Gastroesophageal sphincter (tissue), 4 donors: ENCODE data around the gene SEMA6B. TPM values are rescaled to one million over a fixed set of nuclear protein-coding genes. Genes with fewer than 3 reads are reported as not detected.
A peak's percentile ranks its signal among the peaks of the same experiment; 100 is the strongest.
"Not testable (repeated sequence)": the region's sequence is repeated elsewhere in the genome, so short reads cannot be mapped to it uniquely, and the experiment has no call there.

ENCODE experiments used
- ATAC-seq: fragments of 150-250 bp; one replicate; pipeline ENCODE4 v1.9.1; 2016; ENCODE audit warnings: mild to moderate bottlenecking, moderate library complexity
- H3K27ac ChIP-seq, 4 donors: fragments of 200-600 bp; sonication (generic) in 3 of 4; 1 replicate in 3 of 4; 2 replicates in 1 of 4; pipeline ENCODE4 v1.5.1; 2016 to 2019
- H3K27me3 ChIP-seq: fragments of 200-600 bp; sonication (generic); one replicate; pipeline ENCODE4 v1.5.1; 2019
- H3K36me3 ChIP-seq, 2 donors: fragments of 200-600 bp; sonication (generic); one replicate each; pipeline ENCODE4 v1.5.1; 2019; ENCODE audit warnings: control low read depth in 1 of 2
- H3K4me1 ChIP-seq, 3 donors: fragments of 200-600 bp; sonication (generic); 1 replicate in 2 of 3; 2 replicates in 1 of 3; pipeline ENCODE4 v1.5.1; 2016 to 2019; ENCODE audit warnings: control low read depth in 2 of 3
- H3K4me3 ChIP-seq, 2 donors: fragments of 200-600 bp; sonication (generic); one replicate each; pipeline ENCODE4 v1.5.1; 2019; ENCODE audit warnings: mild to moderate bottlenecking in 1 of 2, moderate library complexity in 1 of 2
- H3K9me3 ChIP-seq, 3 donors: fragments of 200-600 bp; sonication (generic); one replicate each; pipeline ENCODE4 v1.5.1; 2017 to 2019; ENCODE audit warnings: control low read depth in 2 of 3
- EP300 ChIP-seq: sonication (generic); formaldehyde crosslinking; IDR thresholded peaks from one replicate; pipeline ENCODE4 v1.6.1; 2017; ENCODE audit warnings: antibody characterized with exemption, mild to moderate bottlenecking
- POLR2A ChIP-seq, 2 donors: fragments of 450-650 bp; IDR thresholded peaks; one replicate each; pipeline ENCODE4 v1.6.1; 2017; ENCODE audit warnings: antibody characterized with exemption in 2 of 2, mild to moderate bottlenecking in 2 of 2, moderate library complexity in 1 of 2
- POLR2AphosphoS5 ChIP-seq: sonication (generic); formaldehyde crosslinking; IDR thresholded peaks from one replicate; pipeline ENCODE4 v1.6.1; 2017; ENCODE audit warnings: antibody characterized with exemption
- WGBS, 2 donors: methylation state at CpG; one replicate each; pipeline ENCODE4 v1.1.5; 2018; ENCODE audit warnings: low coverage in 1 of 2; 5-methylcytosine and 5-hydroxymethylcytosine counted together
- total RNA-seq, 4 donors: library from RNA; depleted of rRNA; stranded (reverse); fragments of >200 nt; gene quantifications; one replicate each; pipeline ENCODE4 v1.1.0, GENCODE V29; 2016
- TF ChIP-seq, protein P1 (sequence below), 4 experiments: fragments of 200-600 bp in 2 of 4; fragments of 450-650 bp in 2 of 4; sonication (generic) in 1 of 4; IDR thresholded peaks; one replicate each; pipeline ENCODE4 v1.5.1; 2017 to 2019; ENCODE audit warnings: antibody characterized with exemption in 4 of 4, mild to moderate bottlenecking in 2 of 4, moderate library complexity in 2 of 4

SEMA6B gene
- total RNA-seq, 4 donors from 2014 or later: 2.0 to 12.4 (median 7.3) TPM

DNA sequence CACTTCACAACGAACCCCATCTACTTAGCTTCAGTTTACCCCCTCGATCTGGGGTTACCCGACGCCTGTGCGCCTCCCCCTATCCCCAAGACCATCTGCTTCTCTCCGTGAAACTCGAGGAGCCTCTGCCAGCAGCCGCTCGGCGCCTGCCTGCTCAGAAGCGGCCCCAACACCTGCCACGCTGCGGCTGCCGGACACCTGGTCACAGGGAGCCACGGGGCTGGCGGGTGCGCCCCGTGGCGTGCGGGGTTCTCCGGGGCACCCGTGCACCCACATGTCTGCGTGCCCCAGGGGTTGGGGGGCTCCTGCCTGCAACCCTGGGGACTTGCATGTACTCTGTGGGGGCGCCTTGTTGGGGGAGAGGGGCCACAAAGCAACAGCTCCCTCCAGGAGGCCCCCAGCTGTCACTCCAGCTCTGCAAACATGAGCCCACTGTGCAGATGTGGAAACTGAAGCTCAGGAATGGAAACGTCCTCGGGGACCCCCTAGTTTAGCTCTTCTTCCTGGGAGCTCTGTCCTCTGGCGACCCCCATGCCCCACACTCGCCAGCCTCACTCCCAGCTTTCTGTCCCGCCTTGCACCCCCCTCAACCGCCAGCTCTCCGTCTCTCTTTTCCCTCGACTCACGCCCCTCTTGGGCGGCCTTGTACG lies 7.0 kb upstream of the SEMA6B start:
- ATAC-seq: no peak
- no peaks in the 10 kb centered on the region for H3K9me3 ChIP-seq
- no peak overlapping the region for H3K4me3 ChIP-seq
- H3K4me1 ChIP-seq: no peaks in the 10 kb centered on the region
- TF ChIP-seq POLR2A (IDR thresholded peaks at IDR 0.05) (no peak), POLR2AphosphoS5 (no peak), EP300 (no peak)
- TF ChIP-seq, protein P1, sequence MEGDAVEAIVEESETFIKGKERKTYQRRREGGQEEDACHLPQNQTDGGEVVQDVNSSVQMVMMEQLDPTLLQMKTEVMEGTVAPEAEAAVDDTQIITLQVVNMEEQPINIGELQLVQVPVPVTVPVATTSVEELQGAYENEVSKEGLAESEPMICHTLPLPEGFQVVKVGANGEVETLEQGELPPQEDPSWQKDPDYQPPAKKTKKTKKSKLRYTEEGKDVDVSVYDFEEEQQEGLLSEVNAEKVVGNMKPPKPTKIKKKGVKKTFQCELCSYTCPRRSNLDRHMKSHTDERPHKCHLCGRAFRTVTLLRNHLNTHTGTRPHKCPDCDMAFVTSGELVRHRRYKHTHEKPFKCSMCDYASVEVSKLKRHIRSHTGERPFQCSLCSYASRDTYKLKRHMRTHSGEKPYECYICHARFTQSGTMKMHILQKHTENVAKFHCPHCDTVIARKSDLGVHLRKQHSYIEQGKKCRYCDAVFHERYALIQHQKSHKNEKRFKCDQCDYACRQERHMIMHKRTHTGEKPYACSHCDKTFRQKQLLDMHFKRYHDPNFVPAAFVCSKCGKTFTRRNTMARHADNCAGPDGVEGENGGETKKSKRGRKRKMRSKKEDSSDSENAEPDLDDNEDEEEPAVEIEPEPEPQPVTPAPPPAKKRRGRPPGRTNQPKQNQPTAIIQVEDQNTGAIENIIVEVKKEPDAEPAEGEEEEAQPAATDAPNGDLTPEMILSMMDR (IDR thresholded peaks at IDR 0.05): no peak
- H3K27ac ChIP-seq: no peak overlapping the region
- H3K27me3 ChIP-seq: peaks cover 17% of the 10 kb centered on the region
- 85 to 91% methylated on average over 19 to 20 of the region's 35 CpGs for WGBS, 2 donors
- H3K36me3 ChIP-seq: no peaks in the 10 kb centered on the region

DNA sequence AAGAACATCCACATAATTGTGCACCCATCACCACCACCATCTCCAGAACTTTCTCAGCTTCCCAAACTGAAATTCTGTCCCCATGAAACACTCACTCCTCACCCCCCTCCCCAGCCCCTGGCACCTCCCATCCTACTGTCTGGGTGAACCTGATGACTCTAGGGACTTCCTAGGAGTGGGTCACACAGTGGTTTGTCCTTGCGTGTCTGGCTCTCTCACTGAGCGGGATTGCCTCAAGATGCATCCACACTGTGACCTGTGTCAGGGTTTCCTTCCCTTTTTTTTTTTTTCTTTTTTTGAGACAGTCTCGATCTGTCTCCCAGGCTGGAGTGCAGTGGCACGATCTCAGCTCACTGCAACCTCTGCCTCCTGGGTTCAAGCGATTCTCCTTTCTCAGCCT lies 4.1 kb upstream of the SEMA6B start:
- H3K9me3 ChIP-seq, H3K4me3 ChIP-seq, ATAC-seq, H3K27ac ChIP-seq, H3K4me1 ChIP-seq, H3K36me3 ChIP-seq: not testable (repeated sequence)
- peaks cover 17% of the 10 kb centered on the region for H3K27me3 ChIP-seq
- 63 to 66% methylated on average over 2 to 3 of the region's 5 CpGs for WGBS, 2 donors

DNA sequence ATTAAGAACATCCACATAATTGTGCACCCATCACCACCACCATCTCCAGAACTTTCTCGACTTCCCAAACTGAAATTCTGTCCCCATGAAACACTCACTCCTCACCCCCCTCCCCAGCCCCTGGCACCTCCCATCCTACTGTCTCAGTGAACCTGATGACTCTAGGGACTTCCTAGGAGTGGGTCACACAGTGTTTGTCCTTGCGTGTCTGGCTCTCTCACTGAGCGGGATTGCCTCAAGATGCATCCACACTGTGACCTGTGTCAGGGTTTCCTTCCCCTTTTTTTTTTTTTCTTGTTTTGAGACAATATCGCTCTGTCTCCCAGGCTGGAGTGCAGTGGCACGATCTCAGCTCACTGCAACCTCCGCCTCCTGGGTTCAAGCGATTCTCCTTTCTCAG lies 2.6 kb upstream of the SEMA6B start:
- not testable (repeated sequence) for H3K36me3 ChIP-seq, H3K4me1 ChIP-seq, H3K4me3 ChIP-seq, H3K9me3 ChIP-seq, ATAC-seq, H3K27ac ChIP-seq
- peaks cover 19% of the 10 kb centered on the region for H3K27me3 ChIP-seq
- WGBS, 2 donors: 82% methylated on average over 6 of the region's 7 CpGs; no CpG with 5 or more reads in 1 of the 2 donors

DNA sequence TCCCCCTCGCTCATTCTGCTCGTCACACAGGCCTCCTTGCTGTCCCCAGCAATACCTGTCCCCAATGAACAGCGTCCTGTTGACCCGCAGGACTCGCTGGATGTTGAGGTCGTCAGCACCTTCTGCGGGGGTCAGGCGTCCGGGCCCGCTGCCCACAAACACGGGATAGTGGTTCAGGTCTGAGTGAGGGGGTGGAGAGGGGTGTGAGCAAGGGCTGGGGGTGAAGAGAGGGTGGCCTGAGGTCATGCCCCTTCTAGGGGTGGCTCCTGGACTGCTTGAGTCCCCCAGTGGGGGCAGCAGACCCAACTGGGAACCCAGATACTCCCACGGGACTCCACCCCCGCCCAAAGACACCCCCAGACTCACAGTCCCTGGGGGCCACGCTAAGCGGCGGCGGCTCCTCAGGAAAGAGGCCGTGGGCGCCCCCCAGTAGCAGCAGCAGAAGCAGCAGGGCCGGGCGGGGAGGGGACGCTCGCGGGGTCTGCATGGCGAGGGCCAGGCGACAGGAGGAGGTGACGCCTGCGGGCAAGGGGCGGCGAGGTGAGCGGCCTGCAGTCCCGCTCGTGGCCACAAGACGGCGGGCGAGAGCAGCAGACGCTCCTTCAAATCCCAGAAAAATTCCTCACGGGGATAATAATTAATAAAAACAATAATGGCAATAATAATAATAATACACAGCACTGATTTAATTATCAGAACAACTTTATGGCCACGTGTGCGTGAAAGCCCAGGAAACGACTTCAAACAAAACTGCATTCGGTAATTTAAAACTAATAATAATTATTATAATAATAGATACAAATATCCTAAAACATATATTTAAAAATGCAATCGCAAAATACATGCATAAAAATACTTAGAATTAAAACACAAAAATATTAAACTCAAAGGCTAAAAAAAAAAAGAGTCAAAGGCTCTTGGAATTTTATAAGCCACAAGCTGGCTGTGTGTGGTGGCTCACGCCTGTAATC lies 1.2 kb downstream of the SEMA6B start:
- WGBS, 2 donors: 12 to 24% methylated on average over 10 to 22 of the region's 44 CpGs
- TF ChIP-seq, protein P1 (IDR thresholded peaks at IDR 0.05): peak in 3 of 4 experiments; percentile 90 to 99 (median 96)
- no peak for TF ChIP-seq EP300
- Histone ChIP-seq H3K27ac (peak overlapping the region in 2 of 4 donors; percentile 22 to 47), H3K27me3 (peaks cover 6% of the 10 kb centered on the region), H3K9me3 (no peaks in the 10 kb centered on the region), H3K4me3 (peak overlapping the region in 1 of 2 donors; percentile 43), H3K36me3 (peaks cover 0 to 6% of the 10 kb centered on the region in 2 donors), H3K4me1 (peaks cover 0 to 6% (median 3%) of the 10 kb centered on the region in 3 donors)
- no peak for ATAC-seq

DNA sequence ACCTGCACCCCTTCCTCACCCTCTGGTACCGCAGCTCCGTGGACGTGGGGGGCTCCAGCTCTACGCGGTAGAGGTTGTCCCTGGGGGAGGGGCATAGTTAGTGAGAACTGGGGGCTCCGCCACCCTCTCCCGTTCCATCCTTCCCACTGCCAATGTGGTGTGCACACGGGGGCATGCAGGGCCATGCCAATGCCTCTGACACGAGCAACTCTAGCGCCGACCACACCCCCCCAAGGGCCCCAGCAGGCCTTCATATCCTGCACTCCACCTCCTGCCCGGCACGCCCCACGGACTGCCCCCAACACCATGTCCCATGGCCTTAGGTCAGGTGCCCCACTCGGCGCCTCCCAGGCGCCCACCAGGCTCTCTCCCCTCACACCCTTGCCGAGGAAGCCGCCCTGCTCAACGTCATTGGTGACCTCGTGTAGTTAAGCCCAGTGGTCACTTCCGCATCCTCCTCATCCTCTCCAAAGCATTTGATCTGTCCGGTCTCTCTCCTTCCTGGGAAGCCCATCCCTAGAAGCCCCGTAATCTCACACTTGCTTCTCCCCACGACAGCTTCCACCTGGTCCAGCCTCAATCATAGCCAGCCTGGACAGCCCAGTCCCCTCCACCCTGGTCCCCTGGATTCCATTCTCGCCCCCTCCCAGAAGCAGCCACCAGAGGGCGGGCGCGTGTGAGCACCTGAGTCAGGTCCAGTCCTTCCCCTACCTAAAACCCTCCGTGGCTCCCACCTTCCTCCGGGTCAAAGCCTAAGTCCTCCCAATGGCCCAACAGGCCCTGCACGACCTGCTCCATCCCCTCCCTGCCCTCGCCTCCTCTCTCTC lies 2.1 kb downstream of the SEMA6B start:
- no peak for ATAC-seq
- Histone ChIP-seq H3K27me3 (peaks cover 7% of the 10 kb centered on the region), H3K9me3 (no peaks in the 10 kb centered on the region), H3K4me3 (peak overlapping the region in 1 of 2 donors; percentile 43), H3K36me3 (peaks cover 0 to 10% of the 10 kb centered on the region in 2 donors), H3K27ac (no peak overlapping the region), H3K4me1 (peaks cover 0 to 6% (median 3%) of the 10 kb centered on the region in 3 donors)
- TF ChIP-seq EP300: no peak
- no peak for TF ChIP-seq POLR2AphosphoS5
- TF ChIP-seq, protein P1 (IDR thresholded peaks at IDR 0.05): no peak
- TF ChIP-seq POLR2A (IDR thresholded peaks at IDR 0.05): no peak
- WGBS, 2 donors: 65 to 80% methylated on average over 15 to 20 of the region's 33 CpGs
